Testis (tissue), 2 donors: ENCODE data around the gene LDLRAD4.

Source experiments
- POLR2A ChIP-seq: fragments of 450-650 bp; IDR thresholded peaks from one replicate; pipeline ENCODE4 v1.6.1; 2017; ENCODE audit warnings: antibody characterized with exemption, mild to moderate bottlenecking, moderate library complexity
- TF ChIP-seq, protein P1 (sequence below), 3 experiments: fragments of 450-650 bp in 2 of 3; fragments of 200-600 bp in 1 of 3; sonication (generic) in 1 of 3; IDR thresholded peaks; one replicate each; pipeline ENCODE4 v1.5.1; 2016 to 2019; ENCODE audit warnings: antibody characterized with exemption in 3 of 3, mild to moderate bottlenecking in 2 of 3, moderate library complexity in 1 of 3

GRCh38 chr18:13618760-13619438 is 400.3 kb downstream of the LDLRAD4 start:
- TF ChIP-seq, protein P1, sequence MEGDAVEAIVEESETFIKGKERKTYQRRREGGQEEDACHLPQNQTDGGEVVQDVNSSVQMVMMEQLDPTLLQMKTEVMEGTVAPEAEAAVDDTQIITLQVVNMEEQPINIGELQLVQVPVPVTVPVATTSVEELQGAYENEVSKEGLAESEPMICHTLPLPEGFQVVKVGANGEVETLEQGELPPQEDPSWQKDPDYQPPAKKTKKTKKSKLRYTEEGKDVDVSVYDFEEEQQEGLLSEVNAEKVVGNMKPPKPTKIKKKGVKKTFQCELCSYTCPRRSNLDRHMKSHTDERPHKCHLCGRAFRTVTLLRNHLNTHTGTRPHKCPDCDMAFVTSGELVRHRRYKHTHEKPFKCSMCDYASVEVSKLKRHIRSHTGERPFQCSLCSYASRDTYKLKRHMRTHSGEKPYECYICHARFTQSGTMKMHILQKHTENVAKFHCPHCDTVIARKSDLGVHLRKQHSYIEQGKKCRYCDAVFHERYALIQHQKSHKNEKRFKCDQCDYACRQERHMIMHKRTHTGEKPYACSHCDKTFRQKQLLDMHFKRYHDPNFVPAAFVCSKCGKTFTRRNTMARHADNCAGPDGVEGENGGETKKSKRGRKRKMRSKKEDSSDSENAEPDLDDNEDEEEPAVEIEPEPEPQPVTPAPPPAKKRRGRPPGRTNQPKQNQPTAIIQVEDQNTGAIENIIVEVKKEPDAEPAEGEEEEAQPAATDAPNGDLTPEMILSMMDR (IDR thresholded peaks at IDR 0.05) = no peak
- no peak for TF ChIP-seq POLR2A
